HEK293 (cell line): ENCODE measurements around the gene FRAS1.
A peak's percentile ranks its signal among the peaks of the same experiment; 100 is the strongest.

Experiments used
- CTCF ChIA-PET: fragments of 350-600 bp; formaldehyde crosslinking; extraction: SDS; loops from one replicate; lab custom pipeline; 2021; ENCODE audit warnings: antibody characterized with exemption; lab: Yijun Ruan, JAX
- POLR2A ChIA-PET: fragments of 300-600 bp; formaldehyde crosslinking; extraction: SDS; loops from one replicate; lab custom pipeline; 2020; ENCODE audit warnings: antibody characterized with exemption, inconsistent platforms; lab: Yijun Ruan, JAX
- H3K27ac ChIP-seq: fragments of 200-500 bp; sonication (Bioruptor generic); 2 replicates; pipeline ENCODE4 v1.5.1; 2014; ENCODE audit warnings: low read depth, low read length, control low read depth, inconsistent platforms; ENCODE audit errors: extremely low read depth
- H3K36me3 ChIP-seq, 2 experiments: fragments of 200-500 bp in 1 of 2; sonication (Bioruptor generic) in 1 of 2; 1 replicate in 1 of 2; 2 replicates in 1 of 2; pipeline ENCODE4 v1.5.1; 2014 to 2017; ENCODE audit warnings: inconsistent platforms in 2 of 2, low read length in 2 of 2; ENCODE audit not compliant: control insufficient read depth in 2 of 2, insufficient read depth in 1 of 2
- H3K4me1 ChIP-seq: fragments of 200-500 bp; sonication (Bioruptor generic); 2 replicates; pipeline ENCODE4 v1.5.1; 2014; ENCODE audit warnings: mild to moderate bottlenecking, low read length, inconsistent platforms; ENCODE audit not compliant: control insufficient read depth, insufficient read depth
- H3K4me3 ChIP-seq: 2 replicates; pipeline ENCODE4 v1.5.1; 2011; ENCODE audit warnings: low read depth, mild to moderate bottlenecking, control low read depth, low read length, moderate library complexity
- H3K9me3 ChIP-seq: fragments of 200-500 bp; sonication (Bioruptor generic); 2 replicates; pipeline ENCODE4 v1.5.1; 2014; ENCODE audit warnings: low read depth, low read length, inconsistent platforms; ENCODE audit not compliant: control insufficient read depth, insufficient read depth
- ATF2 ChIP-seq: fragments of 450-650 bp; formaldehyde crosslinking; IDR thresholded peaks from 2 replicates; pipeline ENCODE4 v1.5.1; 2016; ENCODE audit warnings: missing biosample characterization, missing genetic modification characterization, low read depth
- BCL11B ChIP-seq: fragments of 450-650 bp; formaldehyde crosslinking; IDR thresholded peaks from 2 replicates; pipeline ENCODE4 v1.5.1; 2016; ENCODE audit warnings: low read depth, missing biosample characterization, missing genetic modification characterization
- GFI1B ChIP-seq: fragments of 450-650 bp; formaldehyde crosslinking; IDR thresholded peaks from 2 replicates; pipeline ENCODE4 v1.5.1; 2016; ENCODE audit warnings: missing biosample characterization, missing genetic modification characterization
- INSM2 ChIP-seq: fragments of 450-650 bp; formaldehyde crosslinking; IDR thresholded peaks from 2 replicates; pipeline ENCODE4 v1.5.1; 2016; ENCODE audit warnings: missing biosample characterization, missing genetic modification characterization
- KLF7 ChIP-seq: fragments of 450-650 bp; formaldehyde crosslinking; IDR thresholded peaks from 2 replicates; pipeline ENCODE4 v1.5.1; 2016; ENCODE audit warnings: missing biosample characterization, missing genetic modification characterization, borderline replicate concordance
- KLF8 ChIP-seq: fragments of 450-650 bp; formaldehyde crosslinking; IDR thresholded peaks from 2 replicates; pipeline ENCODE4 v1.5.1; 2016; ENCODE audit warnings: missing biosample characterization, missing genetic modification characterization
- OSR2 ChIP-seq: fragments of 450-650 bp; formaldehyde crosslinking; IDR thresholded peaks from 2 replicates; pipeline ENCODE4 v1.5.1; 2016; ENCODE audit warnings: missing biosample characterization, missing genetic modification characterization
- YY1 ChIP-seq: fragments of 450-650 bp; formaldehyde crosslinking; IDR thresholded peaks from 2 replicates; pipeline ENCODE4 v1.5.1; 2018; ENCODE audit warnings: missing biosample characterization, missing genetic modification characterization
- ZBTB11 ChIP-seq: fragments of 450-650 bp; formaldehyde crosslinking; conservative IDR thresholded peaks from 2 replicates; pipeline ENCODE4 v1.5.1; 2016; ENCODE audit warnings: low read depth, missing biosample characterization, missing genetic modification characterization
- ZBTB21 ChIP-seq: fragments of 450-650 bp; formaldehyde crosslinking; IDR thresholded peaks from 2 replicates; pipeline ENCODE4 v1.5.1; 2017; ENCODE audit warnings: missing biosample characterization, missing genetic modification characterization
- ZBTB8A ChIP-seq: fragments of 450-650 bp; formaldehyde crosslinking; IDR thresholded peaks from 2 replicates; pipeline ENCODE4 v1.5.1; 2016; ENCODE audit warnings: missing biosample characterization, missing genetic modification characterization
- ZFP3 ChIP-seq: fragments of 450-650 bp; formaldehyde crosslinking; IDR thresholded peaks from 2 replicates; pipeline ENCODE4 v1.5.1; 2016; ENCODE audit warnings: low read depth, missing biosample characterization, missing genetic modification characterization
- ZNF121 ChIP-seq: fragments of 450-650 bp; formaldehyde crosslinking; IDR thresholded peaks from 2 replicates; pipeline ENCODE4 v1.5.1; 2016; ENCODE audit warnings: missing biosample characterization, missing genetic modification characterization
- ZNF19 ChIP-seq: fragments of 450-650 bp; formaldehyde crosslinking; IDR thresholded peaks from 2 replicates; pipeline ENCODE4; 2016; ENCODE audit warnings: missing biosample characterization, missing genetic modification characterization, low read depth
- ZNF221 ChIP-seq: fragments of 450-650 bp; formaldehyde crosslinking; IDR thresholded peaks from 2 replicates; pipeline ENCODE4 v1.5.1; 2017; ENCODE audit warnings: missing biosample characterization, missing genetic modification characterization, borderline replicate concordance
- ZNF394 ChIP-seq: fragments of 450-650 bp; formaldehyde crosslinking; IDR thresholded peaks from 2 replicates; pipeline ENCODE4 v1.5.1; 2016; ENCODE audit warnings: missing biosample characterization, missing genetic modification characterization, mild to moderate bottlenecking, moderate library complexity, borderline replicate concordance
- ZNF600 ChIP-seq: fragments of 450-650 bp; formaldehyde crosslinking; IDR thresholded peaks from 2 replicates; pipeline ENCODE4 v1.5.1; 2016; ENCODE audit warnings: missing biosample characterization, missing genetic modification characterization
- ZNF629 ChIP-seq: fragments of 450-650 bp; formaldehyde crosslinking; IDR thresholded peaks from 2 replicates; pipeline ENCODE4 v1.5.1; 2017; ENCODE audit warnings: missing biosample characterization, missing genetic modification characterization
- ZNF639 ChIP-seq: fragments of 450-650 bp; formaldehyde crosslinking; IDR thresholded peaks from 2 replicates; pipeline ENCODE4 v1.5.1; 2016; ENCODE audit warnings: missing biosample characterization, missing genetic modification characterization
- ZNF654 ChIP-seq: fragments of 450-650 bp; formaldehyde crosslinking; IDR thresholded peaks from 2 replicates; pipeline ENCODE4 v1.5.1; 2016; ENCODE audit warnings: low read depth, missing biosample characterization, missing genetic modification characterization
- ZNF707 ChIP-seq: fragments of 450-650 bp; formaldehyde crosslinking; IDR thresholded peaks from 2 replicates; pipeline ENCODE4 v1.5.1; 2016; ENCODE audit warnings: missing biosample characterization, missing genetic modification characterization
- ZSCAN18 ChIP-seq: fragments of 450-650 bp; formaldehyde crosslinking; IDR thresholded peaks from 2 replicates; pipeline ENCODE4 v1.5.1; 2016; ENCODE audit warnings: missing biosample characterization, missing genetic modification characterization

Gene FRAS1

GRCh38 chr4:78039678-78040077 is 17.4 kb upstream of the FRAS1 start:
- Histone ChIP-seq H3K4me1 (no peaks in the 10 kb centered on the region), H3K4me3 (no peak overlapping the region), H3K36me3 (no peaks in the 10 kb centered on the region), H3K9me3 (no peaks in the 10 kb centered on the region), H3K27ac (no peak overlapping the region)
- POLR2A ChIA-PET: interaction anchor here (0.5 to 0.8 kb wide), 2 partner anchors 13 to 20 kb away, joined by 3 to 4 read pairs; no protein-coding TSS in a partner anchor
- peak; percentile 65; the same call in 1 of the 2 replicates for TF ChIP-seq ZNF707 (tag by site-specific recombination)
- no peak for TF ChIP-seq ZNF394 (tag by site-specific recombination)
- TF ChIP-seq, all 188 proteins: peak for 1
- CTCF ChIA-PET: no interaction called here

- no peaks in the 10 kb centered on the region for H3K36me3 ChIP-seq
- no peak for TF ChIP-seq ZSCAN18 (tag by site-specific recombination)
- CTCF ChIA-PET: no interaction called here
- no peaks in the 10 kb centered on the region for H3K9me3 ChIP-seq
- H3K4me3 ChIP-seq: no peak overlapping the region
- POLR2A ChIA-PET: interaction anchor here (0.8 kb wide), 1 partner anchor 19 kb away, joined by 4 read pairs; no protein-coding TSS in a partner anchor
- no peaks in the 10 kb centered on the region for H3K4me1 ChIP-seq
- no peak overlapping the region for H3K27ac ChIP-seq
Observed at GRCh38 chr4:78040431-78040830, 16.7 kb upstream of the FRAS1 start.

GRCh38 chr4:78047366-78047765 is 9.8 kb upstream of the FRAS1 start:
- CTCF ChIA-PET: no interaction called here
- TF ChIP-seq ZNF639 (tag by site-specific recombination) (peak; percentile 78), YY1 (tag by site-specific recombination) (no peak), ZNF121 (no peak), ZNF19 (tag by site-specific recombination) (no peak), ZBTB21 (tag by site-specific recombination) (peak; percentile 42; the same call in 1 of the 2 replicates), ZBTB8A (tag by site-specific recombination) (no peak), KLF7 (tag by site-specific recombination) (no peak), ZNF221 (tag by site-specific recombination) (no peak), ZFP3 (tag by site-specific recombination) (no peak), BCL11B (tag by site-specific recombination) (no peak), ATF2 (0 out of 2 replicates have a peak, but pooled peaks have one; percentile 51), GFI1B (tag by site-specific recombination) (no peak), INSM2 (tag by site-specific recombination) (0 out of 2 replicates have a peak, but pooled peaks have one; percentile 54), ZBTB11 (tag by site-specific recombination) (no peak), OSR2 (peak; percentile 41; the same call in 1 of the 2 replicates), ZNF629 (tag by site-specific recombination) (peak; percentile 89), ZNF600 (tag by site-specific recombination) (no peak), ZNF654 (tag by site-specific recombination) (0 out of 2 replicates have a peak, but pooled peaks have one; percentile 5), KLF8 (tag by site-specific recombination) (peak; percentile 53)

More at GRCh38 chr4:78047366-78047765, 9.8 kb upstream of the FRAS1 start:
- Histone ChIP-seq H3K4me1 (no peaks in the 10 kb centered on the region), H3K9me3 (no peaks in the 10 kb centered on the region), H3K27ac (no peak overlapping the region), H3K36me3 (no peaks in the 10 kb centered on the region), H3K4me3 (no peak overlapping the region)
- POLR2A ChIA-PET: interaction anchor here (1.5 kb wide), 1 partner anchor 10 kb away, joined by 4 read pairs; the partner anchor contains the start of gene FRAS1
